Bronchial epithelial cell (primary cell): ENCODE data around the gene FFAR1. TPM values are rescaled to one million over a fixed set of nuclear protein-coding genes. Genes with fewer than 3 reads are reported as not detected.

Experiments
- DNase-seq: peaks from one replicate; pipeline ENCODE4 v3.0.0-alpha.2; 2010; ENCODE audit warnings: low read depth
- FAIRE-seq: peaks from 2 replicates; lab custom pipeline; 2011; peaks lifted over from hg19 to GRCh38; lab: Jason Lieb, UNC
- H3K27me3 ChIP-seq: 2 replicates; pipeline ENCODE4 v1.5.1; 2011; ENCODE audit warnings: low read length; ENCODE audit not compliant: control insufficient read depth, insufficient read depth
- H3K36me3 ChIP-seq: 2 replicates; pipeline ENCODE4 v1.5.1; 2011; ENCODE audit warnings: low read length; ENCODE audit not compliant: control insufficient read depth, insufficient read depth
- H3K4me3 ChIP-seq: 2 replicates; pipeline ENCODE4 v1.5.1; 2011; ENCODE audit warnings: mild to moderate bottlenecking, low read depth, low read length, control low read depth
- total RNA-seq: library from RNA; depleted of rRNA; stranded (reverse); fragments of >200 nt; gene quantifications from 2 replicates; pipeline ENCODE4 v1.2.1, GENCODE V29; 2014
- TF ChIP-seq, protein P1 (sequence below): IDR thresholded peaks from 2 replicates; pipeline ENCODE4 v1.5.1; 2011; ENCODE audit warnings: mild to moderate bottlenecking, moderate library complexity, low read length, control low read depth, inconsistent platforms; ENCODE audit not compliant: insufficient read depth, severe bottlenecking

Gene FFAR1
- total RNA-seq, 1 donor from 2014 or later = not detected

DNA sequence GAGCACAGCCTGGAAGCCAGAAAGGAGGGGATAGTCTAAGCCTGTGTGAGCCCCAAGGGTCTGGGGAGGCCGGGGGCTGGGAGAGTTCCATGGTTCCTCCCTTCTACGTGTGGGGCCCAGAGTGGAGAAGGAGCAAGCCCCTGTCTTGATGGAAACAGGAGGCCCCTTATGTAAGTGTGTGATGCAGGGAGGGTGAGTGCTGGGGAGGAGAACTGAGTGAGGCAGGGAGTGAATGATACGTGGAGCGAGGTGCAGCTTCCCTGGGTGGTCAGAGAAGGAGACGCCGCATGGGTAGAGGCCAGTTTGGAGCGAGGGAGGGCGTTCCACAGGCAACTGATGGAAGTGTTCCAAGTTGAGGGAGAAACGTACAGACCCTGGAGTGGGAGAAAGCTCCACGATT lies 39.8 kb upstream of the FFAR1 start:
- H3K27me3 ChIP-seq = no peaks in the 10 kb centered on the region

DNA sequence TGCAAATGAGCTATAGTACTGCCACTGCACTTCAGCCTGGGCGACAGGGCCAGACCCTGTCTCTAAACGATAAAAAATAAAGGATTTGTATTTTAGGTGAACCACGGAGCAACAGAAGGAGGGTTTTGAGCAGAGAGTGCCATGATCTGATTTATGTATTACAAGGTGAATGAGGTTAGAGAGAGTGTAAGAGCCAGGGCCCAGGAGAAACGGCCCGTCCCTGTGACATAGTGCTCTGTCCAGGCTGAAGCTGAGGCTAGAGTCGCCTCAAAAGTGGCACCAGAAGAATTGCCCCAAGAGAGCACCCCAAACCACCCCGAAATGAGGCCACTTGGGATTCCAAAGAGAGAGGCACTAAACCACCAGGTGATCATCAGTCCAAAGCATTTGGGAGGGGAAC lies 38.8 kb upstream of the FFAR1 start:
- no peaks in the 10 kb centered on the region for H3K36me3 ChIP-seq
- DNase-seq (no peak), FAIRE-seq (no peak)
- no peaks in the 10 kb centered on the region for H3K27me3 ChIP-seq
- H3K4me3 ChIP-seq = no peak overlapping the region
- TF ChIP-seq, protein P1, sequence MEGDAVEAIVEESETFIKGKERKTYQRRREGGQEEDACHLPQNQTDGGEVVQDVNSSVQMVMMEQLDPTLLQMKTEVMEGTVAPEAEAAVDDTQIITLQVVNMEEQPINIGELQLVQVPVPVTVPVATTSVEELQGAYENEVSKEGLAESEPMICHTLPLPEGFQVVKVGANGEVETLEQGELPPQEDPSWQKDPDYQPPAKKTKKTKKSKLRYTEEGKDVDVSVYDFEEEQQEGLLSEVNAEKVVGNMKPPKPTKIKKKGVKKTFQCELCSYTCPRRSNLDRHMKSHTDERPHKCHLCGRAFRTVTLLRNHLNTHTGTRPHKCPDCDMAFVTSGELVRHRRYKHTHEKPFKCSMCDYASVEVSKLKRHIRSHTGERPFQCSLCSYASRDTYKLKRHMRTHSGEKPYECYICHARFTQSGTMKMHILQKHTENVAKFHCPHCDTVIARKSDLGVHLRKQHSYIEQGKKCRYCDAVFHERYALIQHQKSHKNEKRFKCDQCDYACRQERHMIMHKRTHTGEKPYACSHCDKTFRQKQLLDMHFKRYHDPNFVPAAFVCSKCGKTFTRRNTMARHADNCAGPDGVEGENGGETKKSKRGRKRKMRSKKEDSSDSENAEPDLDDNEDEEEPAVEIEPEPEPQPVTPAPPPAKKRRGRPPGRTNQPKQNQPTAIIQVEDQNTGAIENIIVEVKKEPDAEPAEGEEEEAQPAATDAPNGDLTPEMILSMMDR = no peak

More for the DNA sequence above, 39.8 kb upstream of the FFAR1 start:
- TF ChIP-seq, protein P1 = no peak
- no peaks in the 10 kb centered on the region for H3K36me3 ChIP-seq
- FAIRE-seq (no peak), DNase-seq (no peak)
- no peak overlapping the region for H3K4me3 ChIP-seq

DNA sequence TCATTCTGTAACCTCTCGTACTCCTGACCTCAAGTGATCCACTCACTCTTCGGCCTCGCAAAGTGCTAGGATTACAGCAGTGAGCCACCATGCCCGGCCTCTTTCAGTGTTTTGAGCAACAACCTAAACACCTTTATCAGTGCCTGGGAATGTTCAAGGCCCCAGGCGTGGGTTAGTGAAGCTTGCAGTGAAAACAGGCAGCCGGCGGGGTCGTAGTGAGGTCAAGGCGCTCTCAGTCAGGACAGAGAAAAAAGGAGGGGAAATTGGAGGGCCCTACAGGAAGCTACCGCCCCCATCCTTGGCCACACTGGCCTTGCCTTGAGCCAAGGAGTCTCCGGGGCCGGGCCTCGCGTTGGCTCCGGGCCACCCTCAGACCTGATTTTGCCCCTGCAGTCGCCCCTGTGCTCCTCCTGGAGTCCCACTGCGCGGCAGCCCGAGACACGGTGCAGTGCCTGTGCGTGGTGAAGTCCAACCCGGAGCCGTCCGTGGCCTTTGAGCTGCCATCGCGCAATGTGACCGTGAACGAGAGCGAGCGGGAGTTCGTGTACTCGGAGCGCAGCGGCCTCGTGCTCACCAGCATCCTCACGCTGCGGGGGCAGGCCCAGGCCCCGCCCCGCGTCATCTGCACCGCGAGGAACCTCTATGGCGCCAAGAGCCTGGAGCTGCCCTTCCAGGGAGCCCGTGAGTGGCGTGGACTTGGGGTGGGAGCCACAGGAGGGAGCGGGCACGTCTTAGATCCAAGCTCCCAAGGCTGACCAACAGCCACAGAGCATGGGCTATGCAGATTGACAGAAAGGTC lies 38.0 kb upstream of the FFAR1 start:
- Histone ChIP-seq H3K36me3 (no peaks in the 10 kb centered on the region), H3K27me3 (no peaks in the 10 kb centered on the region), H3K4me3 (no peak overlapping the region)
- DNase-seq = no peak
- FAIRE-seq = no peak
- TF ChIP-seq, protein P1 = no peak

DNA sequence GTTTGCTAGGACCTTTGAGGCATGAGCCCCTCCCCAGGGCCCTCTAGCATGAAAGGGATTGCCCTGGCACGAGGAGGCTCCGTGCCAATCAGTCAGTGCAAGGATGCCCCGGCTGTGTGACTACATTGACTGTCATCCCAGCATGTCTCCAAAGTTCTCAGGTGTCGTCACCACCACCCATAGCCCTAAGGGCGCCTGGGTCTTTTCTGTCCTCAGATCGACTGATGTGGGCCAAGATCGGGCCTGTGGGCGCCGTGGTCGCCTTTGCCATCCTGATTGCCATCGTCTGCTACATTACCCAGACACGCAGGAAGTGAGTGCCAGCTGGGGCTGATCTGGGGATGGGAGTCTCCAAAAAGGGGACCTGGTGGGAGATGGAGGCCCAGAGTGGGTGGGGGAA lies 37.4 kb upstream of the FFAR1 start:
- FAIRE-seq = no peak
- no peaks in the 10 kb centered on the region for H3K27me3 ChIP-seq
- no peak for DNase-seq
- no peaks in the 10 kb centered on the region for H3K36me3 ChIP-seq
- TF ChIP-seq, protein P1 = no peak
- no peak overlapping the region for H3K4me3 ChIP-seq

DNA sequence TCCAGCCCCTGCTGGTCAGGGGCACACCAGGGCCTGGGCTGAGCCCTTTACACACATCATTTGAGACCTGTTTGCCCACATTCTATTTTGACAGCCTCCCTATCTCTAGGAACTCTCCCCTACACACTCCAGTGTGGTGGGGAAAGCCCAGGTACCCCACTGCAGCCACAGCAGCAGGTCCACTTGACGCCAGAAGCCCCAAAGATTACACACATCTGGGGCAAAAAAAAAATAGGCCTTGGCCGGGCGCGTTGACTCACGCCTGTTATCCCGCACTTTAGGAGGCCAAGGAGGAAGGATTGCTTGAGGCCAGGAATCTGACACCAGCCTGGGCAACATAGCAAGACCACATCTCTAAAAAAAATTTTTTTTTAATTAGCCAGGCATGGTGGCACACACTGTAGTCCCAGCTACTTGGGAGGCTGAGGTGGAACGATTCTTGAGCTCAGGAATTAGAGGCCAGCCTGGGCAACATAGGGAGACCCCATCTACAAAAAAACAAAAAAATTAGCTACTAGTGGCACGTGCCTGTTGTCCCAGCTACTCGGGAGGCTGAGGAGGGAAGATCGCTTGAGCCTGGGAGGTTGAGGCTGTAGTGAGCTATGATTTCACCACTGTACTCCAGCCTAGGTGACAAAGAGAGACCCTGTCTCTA lies 36.8 kb upstream of the FFAR1 start:
- Histone ChIP-seq H3K36me3 (no peaks in the 10 kb centered on the region), H3K27me3 (no peaks in the 10 kb centered on the region), H3K4me3 (no peak overlapping the region)
- DNase-seq (no peak), FAIRE-seq (no peak)
- TF ChIP-seq, protein P1 = no peak
